BJ (cell line): ENCODE measurements around the gene AQP12B. TPM values are rescaled to one million over a fixed set of nuclear protein-coding genes. Genes with fewer than 3 reads are reported as not detected.
"Not testable (repeated sequence)": the region's sequence is repeated elsewhere in the genome, so short reads cannot be mapped to it uniquely, and the experiment has no call there.

Experiments
- CTCF ChIA-PET: fragments of 350-600 bp; formaldehyde crosslinking; extraction: SDS; loops from one replicate; lab custom pipeline; 2021; ENCODE audit warnings: antibody characterized with exemption, inconsistent platforms; lab: Yijun Ruan, JAX
- POLR2A ChIA-PET: fragments of 300-600 bp; sonication (Branson Sonifier 250); formaldehyde crosslinking; extraction: SDS; loops from one replicate; lab custom pipeline; 2021; ENCODE audit warnings: antibody characterized with exemption; lab: Charles Lee
- DNase-seq: peaks from one replicate; pipeline ENCODE4 v3.0.0-alpha.2; 2011; ENCODE audit warnings: low read depth
- H3K27me3 ChIP-seq: 2 replicates; pipeline ENCODE4 v1.6.0; 2011; ENCODE audit warnings: low read length; ENCODE audit not compliant: control insufficient read depth, insufficient read depth
- H3K36me3 ChIP-seq: 2 replicates; pipeline ENCODE4 v1.5.1; 2011; ENCODE audit warnings: low read length; ENCODE audit not compliant: control insufficient read depth, insufficient read depth
- H3K4me3 ChIP-seq: 2 replicates; pipeline ENCODE4 v1.5.1; 2011; ENCODE audit warnings: low read depth, mild to moderate bottlenecking, control low read depth, low read length
- CTCF ChIP-seq: IDR thresholded peaks from 2 replicates; pipeline ENCODE4 v1.5.1; 2011; ENCODE audit warnings: low read depth, mild to moderate bottlenecking, control low read depth, inconsistent platforms, low read length, moderate library complexity; ENCODE audit not compliant: insufficient read depth
- polyA plus RNA-seq: library from polyadenylated mRNA; depleted of rRNA; stranded (reverse); fragments of >200 nt; gene quantifications from 2 replicates; pipeline ENCODE4 v1.2.3, GENCODE V29; 2011

The AQP12B gene
- polyA plus RNA-seq, 1 experiment: not detected

DNA sequence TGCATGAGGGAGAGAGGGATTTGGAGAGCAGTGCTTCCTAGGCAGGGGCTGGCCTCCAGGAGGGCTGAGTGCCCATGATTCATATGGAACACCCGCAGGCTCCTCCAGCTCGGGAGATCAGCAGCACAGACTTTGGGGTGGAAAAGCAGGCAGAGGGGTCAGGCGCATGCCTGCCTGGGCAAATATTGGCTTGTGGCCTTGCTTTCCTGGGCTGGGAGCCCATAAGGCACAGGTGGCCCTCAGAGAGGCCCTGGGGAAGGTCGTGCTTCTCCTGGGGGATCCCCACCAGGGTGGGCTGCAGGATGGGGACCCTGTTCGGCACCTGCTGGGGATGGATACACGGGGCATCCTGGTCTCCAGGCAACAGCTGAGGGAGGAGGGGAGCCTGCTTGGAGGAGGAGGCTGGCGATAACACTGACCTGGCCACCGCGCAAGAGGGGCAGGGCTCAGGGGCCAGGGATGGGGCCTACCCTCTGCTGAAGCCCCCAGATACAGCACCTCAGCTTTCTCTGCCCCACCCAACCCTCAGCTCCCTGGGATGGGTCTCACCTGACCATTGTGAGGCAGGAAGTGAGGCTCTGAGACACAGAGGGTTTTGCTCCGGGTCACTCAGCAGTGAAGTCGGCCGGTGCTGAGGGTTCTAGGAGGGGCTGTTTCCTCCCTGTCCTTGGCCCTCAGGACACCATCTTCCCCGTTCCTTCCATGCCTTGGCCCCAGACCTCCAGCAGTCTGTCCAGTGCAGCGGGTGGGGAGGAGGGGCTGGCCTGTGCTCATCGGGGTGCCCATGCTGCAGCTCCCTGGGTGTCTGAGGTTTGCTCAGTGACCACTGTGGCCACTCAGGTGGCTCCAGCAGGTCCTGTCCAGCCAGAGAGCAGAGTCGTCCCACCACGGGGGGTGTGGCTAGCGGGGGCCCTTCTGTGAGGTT, 21.0 kb upstream of the AQP12B start:
- H3K4me3 ChIP-seq: no peak overlapping the region
- H3K27me3 ChIP-seq: peaks cover 12% of the 10 kb centered on the region
- H3K36me3 ChIP-seq: no peaks in the 10 kb centered on the region
- TF ChIP-seq CTCF: no peak
- ChIA-PET POLR2A (no interaction called here), CTCF (no interaction called here)
- DNase-seq: no peak

- POLR2A ChIA-PET: no interaction called here
- no peak for TF ChIP-seq CTCF
- DNase-seq: no peak
- Histone ChIP-seq H3K4me3 (no peak overlapping the region), H3K27me3 (peaks cover 6% of the 10 kb centered on the region), H3K36me3 (no peaks in the 10 kb centered on the region)
- CTCF ChIA-PET: interaction anchor here (1.0 kb wide), 1 partner anchor 189 kb away, joined by 4 read pairs; no protein-coding TSS in a partner anchor
Measured at GRCh38 chr2:240702640-240703011, 19.9 kb upstream of the AQP12B start.

- H3K4me3 ChIP-seq: no peak overlapping the region
- TF ChIP-seq CTCF: no peak
- H3K27me3 ChIP-seq: peaks cover 6% of the 10 kb centered on the region
- ChIA-PET POLR2A (no interaction called here), CTCF (interaction anchor here (1.0 kb wide), 1 partner anchor 188 kb away, joined by 4 read pairs; no protein-coding TSS in a partner anchor)
- DNase-seq: no peak
- no peaks in the 10 kb centered on the region for H3K36me3 ChIP-seq
Measured at GRCh38 chr2:240701736-240702639, 19.3 kb upstream of the AQP12B start.

GRCh38 chr2:240701091-240701735, 18.5 kb upstream of the AQP12B start:
- DNase-seq: no peak
- no peak overlapping the region for H3K4me3 ChIP-seq
- ChIA-PET POLR2A (no interaction called here), CTCF (no interaction called here)
- peaks cover 2% of the 10 kb centered on the region for H3K27me3 ChIP-seq
- H3K36me3 ChIP-seq: no peaks in the 10 kb centered on the region
- no peak for TF ChIP-seq CTCF

- POLR2A ChIA-PET, H3K27me3 ChIP-seq, H3K36me3 ChIP-seq, CTCF ChIA-PET, H3K4me3 ChIP-seq, DNase-seq: not testable (repeated sequence)
Measured at GRCh38 chr2:240700616-240701015, 17.9 kb upstream of the AQP12B start.

DNA sequence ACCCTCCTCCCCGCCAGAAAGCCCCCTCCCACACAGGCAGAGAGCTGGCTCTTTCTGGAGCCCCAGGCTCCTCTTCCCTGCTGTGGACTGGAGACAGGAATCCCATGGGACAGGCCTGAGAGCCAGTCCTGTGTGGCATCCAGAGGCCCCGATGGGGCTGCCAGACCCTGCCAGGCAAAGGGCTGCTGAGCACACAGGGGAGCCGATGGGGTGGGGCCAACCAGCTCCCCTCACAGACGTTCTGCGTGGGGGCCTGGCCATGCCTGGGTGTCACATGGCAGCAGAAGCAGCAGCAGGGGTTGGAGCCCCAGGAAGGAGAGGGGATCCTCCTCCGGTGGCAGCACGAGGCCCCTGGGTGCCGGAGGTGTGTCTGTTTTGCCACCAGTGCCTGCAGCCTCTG, 17.1 kb upstream of the AQP12B start:
- H3K4me3 ChIP-seq, DNase-seq, H3K36me3 ChIP-seq, H3K27me3 ChIP-seq, POLR2A ChIA-PET: not testable (repeated sequence)
- CTCF ChIA-PET: interaction anchor here (0.6 kb wide), 2 partner anchors 186 to 681 kb away, joined by 3 read pairs; no protein-coding TSS in a partner anchor

- CTCF ChIA-PET, H3K36me3 ChIP-seq, H3K27me3 ChIP-seq, H3K4me3 ChIP-seq, POLR2A ChIA-PET, DNase-seq: not testable (repeated sequence)
Measured at GRCh38 chr2:240698852-240699561, 16.3 kb upstream of the AQP12B start.
